HCT116 (cell line): ENCODE results near the gene UBQLN4. TPM values are rescaled to one million over a fixed set of nuclear protein-coding genes. Genes with fewer than 3 reads are reported as not detected.
A peak's percentile ranks its signal among the peaks of the same experiment; 100 is the strongest.

ENCODE experiments used
- ATAC-seq: fragments of 200-7000 bp; cut with Tn5 transposase; 2 replicates; pipeline ENCODE4 v1.9.1; 2020; ENCODE audit warnings: mild to moderate bottlenecking, moderate library complexity
- BruUV-seq: library from RNA; stranded (reverse); fragments of 400-500 nt; replicated peaks from 2 replicates; lab custom pipeline; 2021; lab: Mats Ljungman, UMichigan
- CTCF ChIA-PET: fragments of 300-600 bp; sonication (Branson Sonifier 250); formaldehyde crosslinking; loops from one replicate; lab custom pipeline; 2021; ENCODE audit warnings: antibody characterized with exemption; lab: Charles Lee
- POLR2A ChIA-PET: fragments of 300-600, 350-600 bp; sonication (Branson Sonifier 250); formaldehyde crosslinking; loops from one replicate; lab custom pipeline; 2021; ENCODE audit warnings: antibody characterized with exemption; lab: Charles Lee
- RAD21 ChIA-PET, 2 experiments: fragments of 300-600 bp; sonication (Branson Sonifier 250); formaldehyde crosslinking; loops; one replicate each; lab custom pipeline; 2023; ENCODE audit warnings: low total read pairs in 2 of 2; ENCODE audit not compliant: uncharacterized antibody in 2 of 2, unreplicated experiment in 2 of 2, low non-redundant PET in 1 of 2; lab: Charles Lee
- DNase-seq: peaks from one replicate; pipeline ENCODE4 v3.0.0-alpha.2; 2010; ENCODE audit warnings: low read depth, low spot score
- H2AFZ ChIP-seq: fragments of 200-600 bp; shearing (Covaris generic), sonication (generic); 2 replicates; pipeline ENCODE4 v1.6.1; 2017; ENCODE audit warnings: low read depth, mixed run types, mixed read lengths, antibody characterized with exemption, low read length; ENCODE audit not compliant: poor library complexity, severe bottlenecking
- H3K27ac ChIP-seq: 2 replicates; pipeline ENCODE4 v1.5.1; 2012; ENCODE audit warnings: low read depth, low read length
- H3K27me3 ChIP-seq: fragments of 200-600 bp; sonication (generic); 2 replicates; pipeline ENCODE4 v1.6.1; 2016; ENCODE audit warnings: mixed run types, low read length, mixed read lengths; ENCODE audit not compliant: insufficient read depth
- H3K36me3 ChIP-seq, 2 experiments: fragments of 200-500 bp in 1 of 2; fragments of 200-600 bp in 1 of 2; sonication (Bioruptor generic) in 1 of 2; sonication (generic) in 1 of 2; 2 replicates each; pipeline versions ENCODE4 v1.5.1 to v1.6.1; 2014 to 2016; ENCODE audit warnings: low read length in 2 of 2, inconsistent platforms in 1 of 2, mixed read lengths in 1 of 2, mixed run types in 1 of 2; ENCODE audit not compliant: insufficient read depth in 2 of 2, control insufficient read depth in 1 of 2
- H3K4me1 ChIP-seq, 2 experiments: fragments of 200-600 bp in 1 of 2; sonication (generic) in 1 of 2; 2 replicates each; pipeline versions ENCODE4 v1.5.1 to v1.6.1; 2012 to 2017; ENCODE audit warnings: low read length in 2 of 2, inconsistent platforms in 1 of 2, mild to moderate bottlenecking in 1 of 2, mixed read lengths in 1 of 2, mixed run types in 1 of 2, moderate library complexity in 1 of 2; ENCODE audit not compliant: insufficient read depth in 2 of 2, control insufficient read depth in 1 of 2
- H3K4me2 ChIP-seq: fragments of 200-600 bp; sonication (generic); 2 replicates; pipeline ENCODE4 v1.6.1; 2017; ENCODE audit warnings: mixed run types, low read length, mixed read lengths
- H3K4me3 ChIP-seq, 2 experiments: fragments of 200-600 bp in 1 of 2; sonication (generic) in 1 of 2; replicated peaks in 1 of 2; 2 replicates each; pipeline ENCODE4 v1.5.1; 2011 to 2016; ENCODE audit warnings: low read length in 2 of 2, control low read depth in 1 of 2, low read depth in 1 of 2, mild to moderate bottlenecking in 1 of 2, mixed read lengths in 1 of 2, mixed run types in 1 of 2
- H3K79me2 ChIP-seq: fragments of 200-600 bp; sonication (generic); 2 replicates; pipeline ENCODE4 v1.6.1; 2017; ENCODE audit warnings: mild to moderate bottlenecking, mixed run types, low read length, moderate library complexity, mixed read lengths; ENCODE audit not compliant: insufficient read depth
- H3K9ac ChIP-seq: fragments of 200-600 bp; sonication (generic); 2 replicates; pipeline ENCODE4 v1.6.1; 2016; ENCODE audit warnings: low read length, mixed read lengths
- H3K9me2 ChIP-seq: fragments of 200-600 bp; sonication (generic), shearing (Covaris generic); 2 replicates; pipeline ENCODE4 v1.6.1; 2017; ENCODE audit warnings: mixed run types, mild to moderate bottlenecking, moderate library complexity; ENCODE audit not compliant: insufficient read depth
- H3K9me3 ChIP-seq, 2 experiments: fragments of 200-500 bp in 1 of 2; fragments of 200-600 bp in 1 of 2; sonication (Bioruptor generic) in 1 of 2; sonication (generic) in 1 of 2; 2 replicates each; pipeline ENCODE4 v1.6.1; 2014 to 2017; ENCODE audit warnings: low read length in 2 of 2, mixed read lengths in 2 of 2, inconsistent platforms in 1 of 2, low read depth in 1 of 2, mild to moderate bottlenecking in 1 of 2, mixed run types in 1 of 2, moderate library complexity in 1 of 2; ENCODE audit not compliant: control insufficient read depth in 1 of 2, insufficient read depth in 1 of 2
- H4K20me1 ChIP-seq: fragments of 200-600 bp; sonication (generic), shearing (Covaris generic); 2 replicates; pipeline ENCODE4 v1.6.1; 2017; ENCODE audit warnings: mixed run types, mild to moderate bottlenecking, moderate library complexity; ENCODE audit not compliant: insufficient read depth
- CEBPB ChIP-seq: IDR thresholded peaks from 2 replicates; pipeline ENCODE4 v1.6.1; 2012; ENCODE audit warnings: low read depth
- FOSL1 ChIP-seq: IDR thresholded peaks from 2 replicates; pipeline ENCODE4 v1.6.1; 2012; ENCODE audit warnings: low read depth
- JUND ChIP-seq: IDR thresholded peaks from 2 replicates; pipeline ENCODE4 v1.6.1; 2012
- SP1 ChIP-seq: IDR thresholded peaks from 2 replicates; pipeline ENCODE4 v1.6.1; 2012; ENCODE audit warnings: low read depth
- TCF7L2 ChIP-seq: IDR thresholded peaks from 2 replicates; pipeline ENCODE4 v1.7.0; 2011; ENCODE audit warnings: borderline replicate concordance, inconsistent platforms; ENCODE audit not compliant: insufficient read depth, insufficient read length; ENCODE audit errors: extremely low read depth
- intact Hi-C: fragments of 100-400 bp; cut with micrococcal nuclease; formaldehyde crosslinking; loops from 2 replicates; pipeline ENCODE4 v1.10.0; 2022
- total RNA-seq: library from RNA; stranded (reverse); gene quantifications from one replicate; pipeline ENCODE4 v1.2.1, GENCODE V29; 2021; ENCODE audit not compliant: unreplicated experiment
- TF ChIP-seq, protein P1 (sequence below): IDR thresholded peaks from 2 replicates; pipeline ENCODE4 v1.6.1; 2012

UBQLN4 gene
- total RNA-seq, 1 experiment from 2014 or later: 68.4 TPM

DNA sequence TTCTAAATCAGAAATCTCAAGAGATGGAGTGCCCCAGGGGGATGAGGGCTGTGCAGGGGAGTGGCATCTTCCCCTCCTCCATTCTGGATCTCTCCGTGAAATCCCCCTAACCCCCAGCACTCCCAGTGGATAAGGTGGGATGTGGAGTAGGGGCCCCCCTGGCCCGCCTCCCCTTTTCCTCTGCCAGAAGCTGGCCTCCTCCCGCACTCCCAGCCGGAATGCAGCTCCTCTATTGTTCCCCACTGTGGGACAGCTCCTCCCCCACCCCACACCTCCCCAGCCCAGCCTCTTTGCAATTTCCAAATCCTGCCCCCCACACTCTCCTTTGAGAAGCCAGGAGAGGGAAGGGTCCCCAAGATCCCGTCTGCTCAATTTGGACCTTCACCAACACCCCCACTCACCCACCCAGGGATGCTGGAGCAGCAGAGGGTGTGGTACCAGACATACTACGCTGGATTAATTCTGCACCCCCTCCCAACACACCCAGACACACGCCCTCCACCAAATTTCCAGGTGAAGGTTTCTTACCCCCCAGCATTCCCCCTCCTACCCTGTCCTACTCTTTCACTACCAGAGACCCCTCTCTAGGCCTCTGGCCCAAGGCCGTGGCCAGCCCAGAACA lies 26.8 kb upstream of the UBQLN4 start:
- TF ChIP-seq TCF7L2: no peak
- no peak for TF ChIP-seq SP1
- no peak for DNase-seq
- CTCF ChIA-PET: no interaction called here
- Histone ChIP-seq H3K4me3 (no peak overlapping the region), H3K4me2 (no peak overlapping the region), H3K9me2 (no peaks in the 10 kb centered on the region), H3K9ac (no peak overlapping the region), H3K4me1 (peaks cover 0 to 24% of the 10 kb centered on the region in 2 experiments; a peak in 3 of 4 replicates), H3K36me3 (no peaks in the 10 kb centered on the region; a peak in 1 of 4 replicates), H3K9me3 (no peaks in the 10 kb centered on the region), H3K27ac (no peak overlapping the region), H3K79me2 (no peaks in the 10 kb centered on the region), H4K20me1 (no peaks in the 10 kb centered on the region), H3K27me3 (no peaks in the 10 kb centered on the region), H2AFZ (no peak overlapping the region)
- intact Hi-C loops: no loop called here
- POLR2A ChIA-PET: no interaction called here
- ATAC-seq: no peak
- RAD21 ChIA-PET: no interaction called here
- BruUV-seq: no TSS peak

DNA sequence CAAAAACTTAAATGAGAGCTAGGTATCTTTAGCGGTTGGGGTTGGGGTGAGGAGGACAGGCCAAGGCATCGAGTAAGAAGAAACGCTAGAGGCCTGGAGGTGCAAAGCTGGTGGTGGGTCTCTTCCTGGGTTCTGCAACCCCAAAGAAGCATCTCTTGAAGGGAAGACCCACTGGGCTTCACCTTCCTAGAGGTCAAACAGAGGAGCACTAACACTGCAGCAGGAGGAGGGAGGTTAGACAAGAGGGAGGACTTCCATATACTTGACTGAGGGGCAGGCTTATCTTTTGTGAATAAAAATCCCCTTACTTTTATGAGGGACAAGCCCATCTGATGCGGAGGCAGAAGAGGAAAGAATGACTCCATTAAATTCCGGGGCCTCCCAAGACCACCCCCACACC lies 26.2 kb upstream of the UBQLN4 start:
- intact Hi-C loops: no loop called here
- Histone ChIP-seq H3K4me3 (no peak overlapping the region), H3K9me3 (no peaks in the 10 kb centered on the region), H3K27me3 (no peaks in the 10 kb centered on the region), H3K9me2 (no peaks in the 10 kb centered on the region), H3K4me1 (peaks cover 0 to 30% of the 10 kb centered on the region in 2 experiments; a peak in 3 of 4 replicates), H3K4me2 (no peak overlapping the region), H3K36me3 (no peaks in the 10 kb centered on the region; a peak in 1 of 4 replicates), H3K9ac (no peak overlapping the region), H3K27ac (no peak overlapping the region), H4K20me1 (no peaks in the 10 kb centered on the region), H2AFZ (no peak overlapping the region), H3K79me2 (no peaks in the 10 kb centered on the region)
- ATAC-seq (no peak), DNase-seq (no peak)
- RAD21 ChIA-PET: no interaction called here
- no peak for TF ChIP-seq SP1
- TF ChIP-seq, protein P1, sequence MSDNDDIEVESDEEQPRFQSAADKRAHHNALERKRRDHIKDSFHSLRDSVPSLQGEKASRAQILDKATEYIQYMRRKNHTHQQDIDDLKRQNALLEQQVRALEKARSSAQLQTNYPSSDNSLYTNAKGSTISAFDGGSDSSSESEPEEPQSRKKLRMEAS: no peak
- TF ChIP-seq TCF7L2: no peak
- no peak for TF ChIP-seq FOSL1
- TF ChIP-seq CEBPB: no peak
- TF ChIP-seq JUND: no peak
- CTCF ChIA-PET: no interaction called here
- TSS peak; percentile 23 for BruUV-seq
- POLR2A ChIA-PET: no interaction called here
